Left forelimb (tissue), 1 donor: ENCODE data around the gene FRAT1.
A peak's percentile ranks its signal among the peaks of the same experiment; 100 is the strongest.

Experiments
- DNase-seq: peaks from one replicate; pipeline ENCODE4 v3.0.0-alpha.2; 2018; ENCODE audit warnings: low spot score

Gene FRAT1

GRCh38 chr10:97307866-97308780, 10.9 kb upstream of the FRAT1 start:
- no peak for DNase-seq

GRCh38 chr10:97311111-97311626, 7.9 kb upstream of the FRAT1 start:
- no peak for DNase-seq

GRCh38 chr10:97312897-97313296, 6.2 kb upstream of the FRAT1 start:
- DNase-seq = no peak

GRCh38 chr10:97314671-97315070, 4.4 kb upstream of the FRAT1 start:
- no peak for DNase-seq

GRCh38 chr10:97319671-97320479, 804 bp downstream of the FRAT1 start:
- DNase-seq = peak; percentile 70

GRCh38 chr10:97320480-97321031, 1.5 kb downstream of the FRAT1 start:
- DNase-seq = no peak

- DNase-seq = peak; percentile 70
These were observed 2.1 kb downstream of the FRAT1 start for GRCh38 chr10:97321032-97321803.

- no peak for DNase-seq
These were observed 2.7 kb downstream of the FRAT1 start for GRCh38 chr10:97321804-97322190.

GRCh38 chr10:97323501-97323900, 4.4 kb downstream of the FRAT1 start:
- no peak for DNase-seq

- DNase-seq = no peak
These were observed 6.7 kb downstream of the FRAT1 start for GRCh38 chr10:97325754-97326153.

- DNase-seq = no peak
These were observed 8.6 kb downstream of the FRAT1 start for GRCh38 chr10:97327348-97328294.

- no peak for DNase-seq
These were observed 9.8 kb downstream of the FRAT1 start for GRCh38 chr10:97328646-97329453.

- DNase-seq = no peak
These were observed 10.7 kb downstream of the FRAT1 start for GRCh38 chr10:97329766-97330165.

GRCh38 chr10:97331153-97331703, 12.2 kb downstream of the FRAT1 start:
- no peak for DNase-seq

- no peak for DNase-seq
These were observed 13.7 kb downstream of the FRAT1 start for GRCh38 chr10:97332591-97333350.

- DNase-seq = no peak
These were observed 14.2 kb downstream of the FRAT1 start for GRCh38 chr10:97333351-97333600.

- peak; percentile 73 for DNase-seq
These were observed 14.7 kb downstream of the FRAT1 start for GRCh38 chr10:97333601-97334369.
